ENCODE data around the gene NETO1. TPM values are rescaled to one million over a fixed set of nuclear protein-coding genes. Genes with fewer than 3 reads are reported as not detected.

The NETO1 gene
- total RNA-seq, 3 donors from 2014 or later (not counting 1 experiment from before 2014, with no cell fraction given): not detected

DNA sequence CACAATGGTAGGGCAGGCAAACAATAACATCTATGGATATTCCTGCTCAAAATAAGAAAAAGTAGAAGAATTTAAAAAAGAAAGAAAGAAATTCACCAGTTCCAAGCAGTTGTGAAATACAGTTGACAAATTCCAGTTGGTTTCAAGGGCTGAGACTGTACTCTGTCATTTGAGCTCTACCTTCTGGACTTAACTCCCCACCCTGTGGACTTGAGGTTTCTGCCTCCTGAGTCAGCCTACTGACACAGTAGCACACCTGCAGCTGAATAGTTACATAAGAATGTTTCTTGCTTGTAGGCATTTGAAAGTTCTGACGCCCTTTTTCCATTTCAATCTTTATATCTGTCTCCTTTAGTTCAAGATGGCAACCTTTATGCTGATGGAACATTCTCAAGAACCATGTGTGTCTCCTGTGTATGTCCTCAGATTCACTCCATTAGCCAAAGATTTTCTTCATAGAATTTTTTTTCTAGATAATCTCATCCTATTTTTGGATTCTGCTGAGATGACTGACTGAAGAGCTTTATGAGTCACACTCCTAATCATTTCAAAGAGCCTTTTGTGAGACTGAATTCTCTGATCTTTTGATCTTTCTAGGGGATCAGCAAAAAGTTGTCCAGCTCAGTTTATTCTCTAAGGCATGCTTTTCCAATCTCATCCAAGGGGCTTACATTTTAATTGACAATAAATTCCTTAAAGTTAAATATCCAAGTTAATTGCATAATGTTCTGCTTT is 19.1 kb downstream of the NETO1 start:
- ATAC-seq (no peak), DNase-seq (no peak)
- intact Hi-C loops (cut with micrococcal nuclease): no loop called here
- no peak overlapping the region for H3K4me3 ChIP-seq (ENCODE audit: low read length)
- TF ChIP-seq, protein P1, sequence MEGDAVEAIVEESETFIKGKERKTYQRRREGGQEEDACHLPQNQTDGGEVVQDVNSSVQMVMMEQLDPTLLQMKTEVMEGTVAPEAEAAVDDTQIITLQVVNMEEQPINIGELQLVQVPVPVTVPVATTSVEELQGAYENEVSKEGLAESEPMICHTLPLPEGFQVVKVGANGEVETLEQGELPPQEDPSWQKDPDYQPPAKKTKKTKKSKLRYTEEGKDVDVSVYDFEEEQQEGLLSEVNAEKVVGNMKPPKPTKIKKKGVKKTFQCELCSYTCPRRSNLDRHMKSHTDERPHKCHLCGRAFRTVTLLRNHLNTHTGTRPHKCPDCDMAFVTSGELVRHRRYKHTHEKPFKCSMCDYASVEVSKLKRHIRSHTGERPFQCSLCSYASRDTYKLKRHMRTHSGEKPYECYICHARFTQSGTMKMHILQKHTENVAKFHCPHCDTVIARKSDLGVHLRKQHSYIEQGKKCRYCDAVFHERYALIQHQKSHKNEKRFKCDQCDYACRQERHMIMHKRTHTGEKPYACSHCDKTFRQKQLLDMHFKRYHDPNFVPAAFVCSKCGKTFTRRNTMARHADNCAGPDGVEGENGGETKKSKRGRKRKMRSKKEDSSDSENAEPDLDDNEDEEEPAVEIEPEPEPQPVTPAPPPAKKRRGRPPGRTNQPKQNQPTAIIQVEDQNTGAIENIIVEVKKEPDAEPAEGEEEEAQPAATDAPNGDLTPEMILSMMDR (IDR thresholded peaks at IDR 0.05): no peak
- no peaks in the 10 kb centered on the region for H3K4me1 Mint-ChIP-seq
- H3K27me3 ChIP-seq (ENCODE audit: control insufficient read depth, insufficient read depth, low read length): no peaks in the 10 kb centered on the region
- H3K27me3 Mint-ChIP-seq (ENCODE audit: low read depth in 2 of 2): no peaks in the 10 kb centered on the region
- H3K27ac Mint-ChIP-seq: no peak overlapping the region
- peaks cover 8% of the 10 kb centered on the region for H3K36me3 Mint-ChIP-seq
- H3K4me3 Mint-ChIP-seq: no peak overlapping the region
- 83% methylated on average over 1 of the region's 1 CpG for WGBS (ENCODE audit: insufficient coverage)
- no peak overlapping the region for H3K27ac ChIP-seq (ENCODE audit: low read length)
- H3K9me3 Mint-ChIP-seq: peaks cover 21 to 27% of the 10 kb centered on the region in 2 donors
- no peaks in the 10 kb centered on the region for H3K4me1 ChIP-seq (ENCODE audit: control insufficient read depth, insufficient read depth, low read length)
- H3K36me3 ChIP-seq (ENCODE audit: control insufficient read depth, insufficient read depth, low read length): no peaks in the 10 kb centered on the region
- peaks cover 5% of the 10 kb centered on the region for H3K9me3 ChIP-seq (ENCODE audit: control insufficient read depth, insufficient read depth, low read length)

DNA sequence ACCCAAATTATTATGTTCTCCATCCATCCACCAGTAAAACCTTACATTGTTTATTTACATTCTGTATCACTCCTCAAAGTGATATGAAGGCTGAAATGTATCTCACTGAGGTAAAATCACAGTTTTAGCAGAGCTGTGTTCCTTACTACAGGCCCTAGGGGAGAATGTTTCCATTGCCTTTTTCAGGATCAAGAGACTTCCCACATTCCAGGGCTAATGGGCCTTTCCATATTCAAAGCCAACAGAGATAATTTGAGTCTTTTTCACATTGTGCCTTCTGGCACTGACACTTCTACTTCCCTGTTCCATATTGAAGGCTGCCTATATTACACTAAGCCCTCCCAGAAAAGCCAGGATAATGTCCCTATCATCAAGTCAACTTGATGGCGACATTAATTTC is 20.0 kb downstream of the NETO1 start:
- no peak overlapping the region for H3K27ac ChIP-seq (ENCODE audit: low read length)
- peaks cover 21 to 27% of the 10 kb centered on the region in 2 donors for H3K9me3 Mint-ChIP-seq
- peaks cover 8% of the 10 kb centered on the region for H3K36me3 Mint-ChIP-seq
- no peaks in the 10 kb centered on the region for H3K27me3 ChIP-seq (ENCODE audit: control insufficient read depth, insufficient read depth, low read length)
- H3K27me3 Mint-ChIP-seq (ENCODE audit: low read depth in 2 of 2): no peaks in the 10 kb centered on the region
- ATAC-seq (no peak), DNase-seq (no peak)
- no peaks in the 10 kb centered on the region for H3K4me1 Mint-ChIP-seq
- 67% methylated on average over 1 of the region's 1 CpG for WGBS (ENCODE audit: insufficient coverage)
- H3K4me3 Mint-ChIP-seq: no peak overlapping the region
- no peaks in the 10 kb centered on the region for H3K4me1 ChIP-seq (ENCODE audit: control insufficient read depth, insufficient read depth, low read length)
- H3K9me3 ChIP-seq (ENCODE audit: control insufficient read depth, insufficient read depth, low read length): peaks cover 2% of the 10 kb centered on the region
- TF ChIP-seq, protein P1 (IDR thresholded peaks at IDR 0.05): no peak
- no peaks in the 10 kb centered on the region for H3K36me3 ChIP-seq (ENCODE audit: control insufficient read depth, insufficient read depth, low read length)
- intact Hi-C loops (cut with micrococcal nuclease): no loop called here
- H3K4me3 ChIP-seq (ENCODE audit: low read length): no peak overlapping the region
- H3K27ac Mint-ChIP-seq: no peak overlapping the region

- Mint-ChIP-seq H3K27me3 (ENCODE audit: low read depth in 2 of 2) (no peaks in the 10 kb centered on the region), H3K36me3 (peaks cover 8% of the 10 kb centered on the region), H3K9me3 (peaks cover 18 to 25% of the 10 kb centered on the region in 2 donors), H3K27ac (no peak overlapping the region), H3K4me3 (no peak overlapping the region), H3K4me1 (no peaks in the 10 kb centered on the region)
- intact Hi-C loops (cut with micrococcal nuclease): no loop called here
- no peak for DNase-seq
- Histone ChIP-seq H3K4me3 (ENCODE audit: low read length) (no peak overlapping the region), H3K27me3 (ENCODE audit: control insufficient read depth, insufficient read depth, low read length) (no peaks in the 10 kb centered on the region), H3K27ac (ENCODE audit: low read length) (no peak overlapping the region), H3K4me1 (ENCODE audit: control insufficient read depth, insufficient read depth, low read length) (no peaks in the 10 kb centered on the region), H3K9me3 (ENCODE audit: control insufficient read depth, insufficient read depth, low read length) (peaks cover 2% of the 10 kb centered on the region), H3K36me3 (ENCODE audit: control insufficient read depth, insufficient read depth, low read length) (no peaks in the 10 kb centered on the region)
- ATAC-seq: no peak
- TF ChIP-seq, protein P1 (IDR thresholded peaks at IDR 0.05): no peak
- 77% methylated on average over 6 of the region's 7 CpGs for WGBS (ENCODE audit: insufficient coverage)
These were observed 20.9 kb downstream of the NETO1 start for GRCh38 chr18:72846736-72847533.
